ENCODE results near the gene FGFR3.

- TF ChIP-seq POLR2A (IDR thresholded peaks at IDR 0.05; ENCODE audit: low read depth), result no peak
- TF ChIP-seq POLR2AphosphoS5 (IDR thresholded peaks at IDR 0.05), result no peak
These were observed 10.1 kb upstream of the FGFR3 start for GRCh38 chr4:1783015-1783414.

Measured in esophagus muscularis mucosa (tissue), 2 donors.